ENCODE results near the gene CRISPLD2.

CRISPLD2 gene

DNA sequence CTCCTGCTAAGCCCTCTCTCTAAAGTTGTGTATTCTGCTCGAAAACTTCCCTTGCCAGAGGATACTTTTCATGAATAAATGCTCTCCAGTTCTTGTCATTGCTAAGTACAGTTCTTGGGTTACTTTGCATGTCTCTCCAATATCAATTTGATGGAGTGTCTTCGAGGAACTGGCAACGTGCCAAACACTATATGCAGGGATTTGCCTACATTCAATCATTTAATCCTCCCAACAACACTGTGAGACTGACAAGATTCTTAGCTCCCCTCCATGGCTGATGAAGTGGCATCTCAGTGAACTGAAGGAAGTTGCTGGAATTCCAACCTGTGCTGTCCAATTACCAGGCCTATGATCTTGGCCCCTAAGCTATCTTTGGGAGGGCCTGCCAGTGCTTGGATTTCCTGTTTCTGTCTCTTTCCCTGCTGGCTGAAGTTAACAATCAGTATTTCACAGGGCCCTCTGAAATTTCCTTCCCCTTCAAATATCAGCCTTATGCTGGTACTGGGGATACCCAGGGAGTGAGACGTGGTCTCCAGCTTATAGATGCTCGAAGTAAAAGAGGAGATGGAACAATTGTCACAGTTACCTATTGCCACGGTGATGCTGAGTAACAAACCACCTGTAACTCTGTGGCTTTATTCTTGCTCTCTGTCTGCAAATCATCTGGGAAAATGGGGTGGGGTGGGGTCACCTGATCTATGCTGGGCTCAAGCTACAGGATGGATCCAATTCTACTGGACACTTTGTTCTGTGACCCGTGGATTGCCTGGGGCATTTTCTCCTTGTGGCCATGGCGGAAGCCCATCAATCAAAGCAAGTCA is 19.4 kb upstream of the CRISPLD2 start:
- DNase-seq (ENCODE audit: low read depth, low spot score) = no peak

DNA sequence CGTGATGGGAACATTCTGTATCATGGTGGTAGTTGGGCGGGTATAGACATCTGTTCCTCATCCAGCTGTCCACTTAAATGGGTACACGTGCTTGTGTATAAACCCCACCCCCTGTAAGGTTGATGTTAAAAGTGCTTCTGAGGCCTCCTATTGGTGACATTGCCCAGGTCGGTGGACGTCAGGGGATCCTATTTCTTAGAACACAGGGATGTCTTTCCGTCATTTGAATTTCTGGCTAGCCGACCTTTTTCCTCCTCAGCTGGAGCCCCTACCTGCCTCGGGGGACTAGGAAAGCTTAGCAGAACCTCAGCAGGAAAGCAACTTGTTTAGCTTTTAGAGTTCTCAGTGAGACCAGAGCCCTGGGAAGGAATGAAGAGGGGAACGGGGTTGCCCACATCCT is 16.6 kb upstream of the CRISPLD2 start:
- no peak for DNase-seq (ENCODE audit: low read depth, low spot score)

DNA sequence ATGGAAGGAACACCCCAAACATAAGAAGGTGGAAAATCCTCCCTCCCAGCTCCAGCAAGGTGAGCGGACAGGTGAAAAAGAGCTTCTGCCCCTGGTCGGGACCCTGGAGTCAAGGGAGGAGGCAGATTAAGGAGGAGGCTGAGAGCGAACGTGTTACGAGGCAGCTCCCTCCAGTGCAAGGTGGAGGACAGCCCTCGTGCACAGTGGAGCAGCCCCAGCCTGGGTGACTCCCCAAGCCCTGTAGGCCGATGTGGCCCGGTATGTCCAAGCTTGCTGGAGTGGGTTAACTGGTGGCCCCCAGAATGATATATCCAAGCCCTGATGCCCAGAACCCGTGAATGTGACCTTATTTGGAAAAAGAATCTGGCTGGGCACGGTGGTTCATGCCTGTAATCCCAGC is 15.5 kb upstream of the CRISPLD2 start:
- DNase-seq (ENCODE audit: low read depth, low spot score) = no peak

DNA sequence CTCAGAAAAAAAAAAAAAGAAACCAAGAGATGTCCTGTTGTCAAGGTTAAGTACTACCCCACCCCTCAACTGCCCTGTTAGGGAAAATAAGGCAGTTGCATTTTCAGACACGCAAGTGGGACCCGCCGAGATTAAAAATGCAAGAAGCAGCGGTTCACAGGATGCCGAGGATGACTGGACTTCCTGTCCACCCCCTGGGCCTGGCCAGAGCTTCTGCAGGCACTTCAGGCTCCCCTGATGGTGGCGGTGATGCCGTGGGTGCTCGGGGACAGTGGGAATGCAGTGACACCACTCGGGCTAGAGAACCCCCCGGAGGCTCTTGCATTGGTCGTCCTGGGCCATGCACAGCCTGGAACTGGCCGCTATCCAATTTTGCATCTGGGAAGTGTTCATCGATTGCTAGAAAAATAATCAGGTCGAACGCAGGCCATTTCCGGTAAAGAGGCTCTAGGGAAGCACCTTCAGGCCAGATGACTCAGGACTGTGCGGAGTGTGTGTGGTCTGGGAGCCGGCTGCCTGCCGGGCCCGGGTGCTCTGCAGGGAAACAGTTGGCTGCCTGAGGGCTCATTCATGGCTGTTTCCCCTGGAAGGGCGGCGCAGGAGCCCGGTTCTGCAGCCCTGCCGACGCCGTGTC is 13.4 kb upstream of the CRISPLD2 start:
- no peak for DNase-seq (ENCODE audit: low read depth, low spot score)

DNA sequence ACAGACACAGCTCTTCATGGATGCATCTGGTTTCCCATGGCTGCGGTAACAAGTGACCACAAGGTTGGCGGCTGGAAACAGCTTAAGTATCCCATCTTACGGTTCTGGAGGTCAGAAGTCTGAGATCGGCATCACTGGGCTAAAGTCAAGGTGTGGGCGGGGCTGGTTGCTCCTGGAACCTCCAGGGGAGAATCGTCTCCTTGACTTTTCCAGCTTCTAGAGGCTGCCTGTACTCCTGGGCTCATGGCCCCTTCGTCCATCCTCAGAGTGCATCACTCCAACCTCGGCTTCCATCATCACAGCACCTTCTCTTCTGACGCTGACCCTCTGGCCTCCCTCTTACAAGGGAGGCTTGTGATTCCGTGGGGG is 12.9 kb upstream of the CRISPLD2 start:
- DNase-seq (ENCODE audit: low read depth, low spot score) = no peak

DNA sequence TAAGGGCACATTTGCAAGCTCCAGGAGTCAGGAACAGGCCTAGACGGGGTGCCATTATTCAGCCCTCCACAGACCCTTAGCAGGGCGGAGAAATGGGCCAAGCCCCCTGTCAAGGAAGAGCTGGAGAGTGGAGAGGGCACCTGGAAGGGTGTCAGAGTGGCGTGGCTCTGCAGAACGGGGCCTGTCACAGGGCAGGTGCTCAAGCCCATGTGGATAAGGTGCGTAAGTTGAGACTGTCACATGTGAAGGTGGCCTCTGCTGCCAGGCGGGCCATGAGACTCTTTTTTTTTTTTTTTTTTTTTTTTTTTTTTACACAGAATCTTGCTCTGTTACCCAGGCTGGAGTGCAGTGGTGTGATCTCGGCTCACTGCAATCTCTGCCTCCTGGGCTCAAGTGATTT is 12.0 kb upstream of the CRISPLD2 start:
- DNase-seq (ENCODE audit: low read depth, low spot score) = no peak

DNA sequence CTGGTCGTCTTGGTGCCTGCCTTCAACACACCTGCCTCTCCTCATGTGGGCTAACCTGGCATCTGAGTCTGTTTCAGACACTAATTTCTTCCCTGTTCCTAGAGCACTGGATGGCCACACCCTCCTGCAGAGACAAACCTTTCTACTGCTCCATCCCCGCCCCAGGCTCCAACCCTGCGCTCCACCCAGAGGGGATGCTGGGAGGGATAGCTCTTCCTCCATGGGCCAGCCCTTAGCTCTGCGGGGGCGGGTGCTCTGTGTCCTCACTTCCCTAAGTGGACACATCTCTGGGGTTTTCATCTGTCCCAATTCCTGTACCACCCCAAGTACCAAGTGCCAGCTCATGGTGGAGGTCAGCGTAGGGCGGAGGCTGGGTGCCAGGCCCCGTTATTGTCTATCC is 11.0 kb upstream of the CRISPLD2 start:
- no peak for DNase-seq (ENCODE audit: low read depth, low spot score)

DNA sequence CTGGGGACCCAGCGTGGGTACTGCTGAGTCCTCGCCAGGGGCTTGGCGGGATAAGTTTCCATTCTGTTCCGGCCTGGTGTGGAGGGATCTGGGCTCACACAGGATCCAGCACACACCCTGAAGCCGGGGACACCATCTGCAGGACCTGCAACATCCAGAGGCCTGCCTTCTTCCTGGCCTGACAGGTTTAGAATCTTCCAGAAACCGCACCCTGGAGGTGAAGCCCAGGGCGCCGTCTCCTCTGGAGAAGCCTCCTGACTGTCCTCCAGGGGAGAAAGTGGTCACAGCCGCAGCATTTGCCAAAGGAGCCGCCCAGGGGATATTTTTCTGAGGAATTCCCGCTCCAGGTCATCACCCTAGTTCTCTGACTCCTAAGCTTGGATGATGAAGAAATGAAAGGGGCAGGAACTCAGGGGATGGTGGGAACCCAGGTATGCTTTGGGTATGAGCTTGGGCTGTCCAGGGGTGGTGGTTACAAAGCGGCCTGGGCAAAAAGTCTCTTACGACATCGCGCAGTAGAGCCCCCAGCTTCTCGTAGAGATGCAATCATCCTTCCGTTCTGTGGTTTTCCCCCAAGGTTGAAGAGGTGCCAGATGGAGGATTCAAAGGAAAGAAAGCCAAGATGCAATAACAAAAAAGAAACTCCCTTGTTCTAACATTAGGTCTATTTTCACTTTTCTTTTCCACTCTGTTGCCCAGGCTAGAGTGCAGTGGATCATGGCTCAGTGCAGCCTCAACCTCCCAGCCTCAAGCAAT is 9.1 kb upstream of the CRISPLD2 start:
- DNase-seq (ENCODE audit: low read depth, low spot score) = no peak

DNA sequence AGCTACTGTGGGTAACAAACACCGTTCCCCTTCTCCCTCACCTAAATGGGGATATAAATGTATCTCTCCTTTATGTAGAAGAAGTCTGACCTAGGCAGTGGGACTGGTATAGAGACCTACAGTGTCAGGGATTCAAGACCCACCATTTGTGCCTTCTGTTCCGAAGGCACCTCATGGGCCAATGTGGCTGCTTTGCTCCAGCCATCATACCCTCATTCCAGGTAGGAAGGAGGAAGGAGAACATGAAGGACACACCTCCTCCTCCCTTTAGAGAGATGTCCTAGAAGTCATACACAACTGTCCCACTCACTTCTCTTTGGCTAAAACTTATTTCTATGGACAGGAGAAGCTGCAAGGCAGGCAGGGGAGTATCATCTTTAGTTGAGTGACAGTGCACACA is 8.3 kb upstream of the CRISPLD2 start:
- DNase-seq (ENCODE audit: low read depth, low spot score) = no peak

DNA sequence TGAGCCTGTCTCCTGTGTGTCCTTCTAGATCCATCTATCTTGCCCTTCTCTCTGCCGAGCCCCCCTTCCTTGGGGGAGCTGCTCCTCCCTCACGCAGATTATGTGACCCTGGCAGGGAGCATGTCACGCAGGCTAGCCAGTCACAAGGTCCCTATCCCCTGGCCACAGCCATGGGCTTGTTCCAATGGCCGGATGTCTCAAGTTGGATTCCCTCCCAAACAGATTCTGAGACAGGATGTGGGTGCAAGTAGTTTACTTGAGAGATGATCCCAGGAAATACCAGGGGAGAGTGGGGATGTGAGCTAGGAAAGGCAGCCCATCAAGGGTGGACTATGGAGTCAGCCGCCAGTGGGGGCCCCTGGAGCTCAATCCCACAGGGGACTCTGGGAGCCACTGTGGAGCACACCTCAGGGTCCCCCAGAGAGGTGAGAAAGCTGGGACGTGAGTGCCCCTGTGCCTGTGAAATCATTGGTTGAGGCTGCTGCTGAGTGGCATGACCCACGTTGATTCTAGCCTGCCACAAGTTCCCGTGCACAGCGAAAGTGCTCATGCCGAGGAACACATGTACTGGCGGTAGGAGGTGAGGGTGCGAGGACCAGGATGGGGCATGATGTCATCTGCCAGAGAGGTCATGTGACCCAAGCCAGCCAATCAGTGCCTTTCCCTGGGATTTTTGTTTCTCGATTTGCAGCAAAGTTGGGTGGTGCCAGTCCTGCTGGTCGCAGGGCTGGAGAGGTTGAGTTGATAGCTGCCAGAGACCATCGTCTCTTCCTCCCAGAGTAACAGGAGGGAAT is 6.4 kb upstream of the CRISPLD2 start:
- DNase-seq (ENCODE audit: low read depth, low spot score) = no peak

DNA sequence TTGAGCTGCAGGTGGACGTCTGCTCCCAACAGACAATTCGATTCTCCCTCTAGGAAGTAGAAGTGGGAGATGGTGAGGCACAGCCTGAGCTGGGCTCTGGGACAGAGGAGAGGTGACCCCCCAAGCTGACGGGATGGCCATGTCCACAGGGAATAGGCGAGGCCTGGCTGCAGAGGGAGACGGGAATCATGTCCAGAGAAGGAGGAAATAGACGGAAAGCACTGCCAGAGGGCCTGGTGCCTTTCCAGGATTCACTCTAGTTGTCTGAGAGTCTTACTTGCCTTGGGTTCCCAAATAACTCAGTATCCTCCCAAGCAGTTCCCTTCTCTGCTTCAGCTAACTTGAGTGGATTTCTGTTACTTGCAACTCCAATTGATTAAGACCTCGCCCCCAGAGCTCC is 4.3 kb upstream of the CRISPLD2 start:
- DNase-seq (ENCODE audit: low read depth, low spot score) = no peak

DNA sequence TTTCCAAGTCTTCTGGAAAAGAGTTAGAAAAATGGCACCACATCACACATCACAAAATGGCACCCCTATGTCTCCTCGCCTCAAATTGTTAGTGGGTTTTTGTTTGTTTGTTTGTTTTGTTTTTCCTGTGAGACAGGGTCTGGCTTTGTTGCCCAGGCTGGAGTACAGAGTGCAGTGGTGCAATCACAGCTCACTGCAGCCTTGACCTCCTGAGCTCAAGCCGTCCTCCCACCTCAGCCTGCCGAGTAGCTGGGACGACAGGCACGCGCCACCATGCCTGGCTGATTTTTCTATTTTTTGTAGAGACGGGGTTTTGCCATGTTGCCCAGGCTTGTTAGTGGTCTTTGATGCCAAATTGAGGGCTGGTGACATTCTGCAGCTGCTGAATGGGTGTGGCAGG is 3.8 kb upstream of the CRISPLD2 start:
- no peak for DNase-seq (ENCODE audit: low read depth, low spot score)

DNA sequence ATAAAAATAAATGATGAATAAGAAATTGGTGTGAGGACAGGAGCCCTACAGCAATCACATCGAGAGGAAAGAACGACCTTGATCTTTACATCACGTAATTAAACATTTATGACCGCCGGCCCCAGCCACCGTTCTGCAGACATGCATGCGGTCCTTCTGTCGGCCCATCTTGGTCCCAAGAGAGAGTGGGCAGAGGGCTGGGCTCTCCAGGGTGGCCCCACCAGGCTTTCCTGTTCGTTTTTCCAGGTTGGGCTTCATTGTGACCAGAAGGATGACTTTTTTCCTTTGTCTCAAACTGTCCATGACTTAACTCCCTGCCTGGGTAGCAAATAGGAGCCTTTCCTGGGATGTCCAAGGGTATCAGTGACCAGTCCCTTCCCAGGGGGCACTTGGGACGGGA is 3.3 kb upstream of the CRISPLD2 start:
- no peak for DNase-seq (ENCODE audit: low read depth, low spot score)

DNA sequence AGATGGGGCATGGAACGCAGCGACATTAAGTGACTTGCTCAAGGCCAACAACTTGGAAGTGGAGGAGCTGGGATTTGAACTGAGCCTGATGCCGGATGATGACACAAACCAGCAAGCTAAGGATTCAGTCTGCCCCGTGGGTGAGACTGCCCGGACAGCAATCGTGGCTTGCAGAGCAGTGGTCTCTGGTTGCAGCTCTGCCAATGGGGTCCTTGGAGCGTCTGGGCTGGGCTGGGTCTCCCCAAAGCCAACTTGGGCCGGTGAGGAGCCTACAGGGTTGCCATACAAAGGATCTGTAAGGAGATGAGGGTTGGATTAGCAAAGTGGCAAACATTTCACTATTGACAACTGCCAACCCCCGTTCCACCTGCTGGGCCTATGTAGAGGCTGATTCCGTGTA is 2.6 kb upstream of the CRISPLD2 start:
- DNase-seq (ENCODE audit: low read depth, low spot score) = no peak

DNA sequence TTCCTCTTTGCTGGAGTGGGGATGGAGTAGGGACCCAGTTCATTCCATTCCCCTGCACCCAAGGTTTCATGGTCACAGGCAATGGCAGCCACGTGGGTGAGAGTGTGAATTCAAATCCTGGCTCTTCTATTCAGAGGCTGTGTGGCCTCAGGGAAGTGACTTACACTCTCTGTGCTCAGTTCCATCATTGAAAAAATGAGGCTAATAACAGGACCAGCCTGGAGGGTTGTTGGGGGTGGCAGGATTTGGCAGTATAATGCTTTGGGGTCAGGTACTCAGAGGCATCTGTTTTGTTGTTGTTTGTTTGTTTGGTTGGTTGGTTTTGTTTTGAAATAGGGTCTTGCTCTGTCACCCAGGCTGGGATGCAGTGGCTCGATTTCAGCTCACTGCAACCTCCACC is 2.2 kb upstream of the CRISPLD2 start:
- DNase-seq (ENCODE audit: low read depth, low spot score) = no peak

DNA sequence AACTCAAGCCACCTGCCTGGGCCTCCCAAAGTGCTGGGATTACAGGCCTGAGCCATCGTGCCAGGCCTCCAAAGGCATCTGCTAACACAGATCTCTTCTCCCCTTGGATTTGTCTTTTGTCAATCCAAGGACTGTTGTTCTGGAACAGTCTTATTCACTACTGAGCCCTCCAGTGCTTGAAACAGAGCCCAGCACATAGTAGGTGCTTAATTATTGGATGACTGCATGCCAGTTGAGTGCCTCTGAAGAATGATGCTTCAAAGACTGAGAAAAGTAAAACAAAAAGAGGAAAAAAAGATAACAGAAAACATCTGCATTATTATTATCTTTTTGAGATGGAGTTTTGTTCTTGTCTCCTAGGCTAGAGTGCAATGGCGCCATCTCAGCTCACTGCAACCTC is 1.7 kb upstream of the CRISPLD2 start:
- DNase-seq (ENCODE audit: low read depth, low spot score) = no peak

DNA sequence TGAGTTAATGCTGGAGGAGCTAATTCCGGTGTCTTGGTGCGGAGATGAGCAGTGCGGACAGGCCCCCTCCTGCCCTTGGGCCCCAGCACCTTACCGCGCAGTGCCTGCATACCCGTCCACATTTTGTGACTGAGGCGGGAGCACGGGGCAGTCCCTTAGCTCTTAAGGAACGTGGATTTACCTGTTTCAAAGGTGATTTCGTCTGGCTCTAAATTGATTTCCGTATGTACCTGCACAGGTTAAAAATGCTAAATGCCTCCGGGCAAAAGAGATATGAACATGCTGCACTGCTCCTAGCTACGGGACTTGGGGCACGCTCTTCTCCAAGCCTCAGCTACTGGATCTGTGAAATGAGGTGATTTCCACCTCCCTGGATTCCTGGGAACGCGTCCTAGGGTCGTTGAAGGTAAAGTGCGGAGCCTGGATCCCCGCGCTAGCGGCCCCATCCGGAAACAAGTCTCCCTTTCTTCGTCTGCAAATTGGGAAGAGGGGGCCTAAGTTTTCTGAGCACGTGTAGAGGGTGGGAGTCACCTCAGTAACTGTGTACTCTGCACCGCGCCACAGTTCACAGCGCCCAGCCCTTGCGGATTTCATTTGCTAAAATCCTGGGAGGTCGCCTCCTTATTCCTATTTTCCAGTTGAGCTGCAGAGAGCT is 669 bp upstream of the CRISPLD2 start:
- DNase-seq (ENCODE audit: low read depth, low spot score) = no peak

DNA sequence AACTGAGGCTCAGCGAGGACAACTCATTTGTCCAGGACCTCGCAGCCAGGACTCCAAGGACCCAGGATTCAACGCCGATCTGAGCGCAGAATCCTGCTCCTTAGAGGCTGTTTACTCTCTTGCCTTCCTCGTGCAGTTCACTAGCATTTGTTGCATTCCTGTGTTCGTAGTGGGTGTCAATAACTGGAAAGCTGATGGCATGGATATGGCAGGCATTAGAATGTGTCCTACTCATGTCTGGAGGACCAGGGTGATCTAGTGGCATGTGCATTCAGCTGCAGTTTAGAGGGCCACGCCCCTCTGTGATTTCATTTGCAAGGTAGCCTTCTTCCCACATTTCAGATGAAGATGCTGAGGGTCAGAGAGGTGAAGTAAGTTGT is 510 bp downstream of the CRISPLD2 start:
- DNase-seq (ENCODE audit: low read depth, low spot score) = no peak

DNA sequence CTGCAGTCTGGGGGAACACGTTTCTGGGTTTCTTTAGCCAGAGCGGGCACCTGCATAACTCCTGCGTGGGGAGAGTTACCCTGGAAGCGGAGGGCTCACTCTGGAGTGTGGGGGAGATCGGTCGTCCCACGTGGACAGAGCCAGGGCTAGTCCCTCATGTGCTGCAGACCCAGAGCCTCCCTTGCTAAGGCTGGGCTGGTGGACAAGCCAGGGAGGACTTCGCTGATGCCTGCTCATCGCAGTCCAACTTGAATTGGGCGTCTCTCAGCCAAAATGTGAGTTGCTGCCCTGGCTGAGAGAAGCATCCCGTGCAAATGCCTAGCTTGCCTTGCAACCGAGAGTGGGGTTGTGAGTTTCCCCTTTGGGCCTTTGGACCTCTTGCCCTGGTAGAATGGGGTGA is 986 bp downstream of the CRISPLD2 start:
- no peak for DNase-seq (ENCODE audit: low read depth, low spot score)

DNA sequence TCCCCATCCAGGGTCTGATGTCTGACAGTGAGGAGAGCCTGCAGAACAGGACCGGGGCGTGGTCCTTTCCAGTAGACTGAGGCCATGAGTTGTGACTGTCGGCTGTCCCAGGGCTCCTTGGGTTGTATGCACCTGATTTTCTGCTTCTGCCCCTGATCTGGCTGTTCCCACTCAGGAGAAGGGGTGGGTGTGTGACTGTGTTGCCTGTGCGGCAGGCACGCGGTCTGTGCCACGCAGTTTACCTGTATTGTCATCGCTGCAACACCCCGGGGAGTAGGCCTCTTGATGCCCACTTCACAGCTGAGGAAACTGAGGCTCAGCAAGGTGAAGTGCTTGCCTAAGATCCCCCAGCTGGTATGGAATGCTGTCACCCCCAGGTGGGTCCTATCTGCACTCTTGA is 1.4 kb downstream of the CRISPLD2 start:
- no peak for DNase-seq (ENCODE audit: low read depth, low spot score)

All from activated naive CD8-positive, alpha-beta T cell treated with anti-CD3 and anti-CD28 coated beads, Interleukin-2, amount 50 U/mL, for 16 hours (primary cell).